ENCODE data around the gene KCNH2.

DNA sequence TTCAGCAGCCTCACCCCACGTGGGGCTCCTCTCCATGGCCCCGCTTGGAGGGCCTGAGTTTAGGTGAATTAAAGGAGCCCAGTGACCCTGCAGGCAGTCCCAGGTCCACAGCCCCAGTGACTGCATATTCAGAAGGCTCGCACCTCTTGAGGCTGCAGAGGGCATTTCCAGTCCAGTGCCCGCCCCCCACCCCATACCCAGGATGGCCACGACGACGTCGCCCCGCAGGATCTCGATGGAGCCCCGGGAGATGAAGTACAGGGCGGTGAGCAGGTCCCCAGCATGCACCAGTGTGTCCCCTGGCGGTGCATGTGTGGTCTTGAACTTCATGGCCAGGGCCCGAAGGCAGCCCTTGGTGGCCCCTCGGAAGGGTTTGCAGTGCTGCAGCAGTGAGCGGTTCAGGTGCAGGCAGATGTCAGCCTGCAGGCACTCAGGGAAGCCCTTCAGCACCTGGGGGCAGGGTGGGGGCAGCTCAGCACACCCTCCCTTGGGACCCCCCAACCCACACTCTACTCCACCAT lies 28.1 kb downstream of the KCNH2 start:
- TF ChIP-seq HNRNPK (IDR thresholded peaks at IDR 0.05; ENCODE audit: low read depth, low read length, poor library complexity, severe bottlenecking) (no peak), TCF12 (IDR thresholded peaks at IDR 0.05) (no peak), TCF12 (CRISPR knock-in tag; IDR thresholded peaks at IDR 0.05) (no peak), POLR2A (IDR thresholded peaks at IDR 0.05; ENCODE audit: insufficient read depth in 1 of 2, low read depth in 2 of 2, low read length in 2 of 2) (no peak), FOXJ3 (CRISPR knock-in tag; IDR thresholded peaks at IDR 0.05; ENCODE audit: borderline replicate concordance) (no peak), KDM1A (CRISPR knock-in tag; IDR thresholded peaks at IDR 0.05) (no peak), NFIC (IDR thresholded peaks at IDR 0.05; ENCODE audit: low read length) (no peak), IRF2 (CRISPR knock-in tag; IDR thresholded peaks at IDR 0.05) (no peak), ZNF629 (CRISPR knock-in tag; conservative IDR thresholded peaks at IDR 0.05) (no peak), MEIS2 (CRISPR knock-in tag; IDR thresholded peaks at IDR 0.05) (no peak), ZMYM2 (CRISPR knock-in tag; IDR thresholded peaks at IDR 0.05) (no peak), SKI (IDR thresholded peaks at IDR 0.05; ENCODE audit: partially characterized antibody) (no peak), ZBTB20 (CRISPR knock-in tag; IDR thresholded peaks at IDR 0.05; ENCODE audit: borderline replicate concordance, low read depth) (no peak)
- TF ChIP-seq, protein P1, sequence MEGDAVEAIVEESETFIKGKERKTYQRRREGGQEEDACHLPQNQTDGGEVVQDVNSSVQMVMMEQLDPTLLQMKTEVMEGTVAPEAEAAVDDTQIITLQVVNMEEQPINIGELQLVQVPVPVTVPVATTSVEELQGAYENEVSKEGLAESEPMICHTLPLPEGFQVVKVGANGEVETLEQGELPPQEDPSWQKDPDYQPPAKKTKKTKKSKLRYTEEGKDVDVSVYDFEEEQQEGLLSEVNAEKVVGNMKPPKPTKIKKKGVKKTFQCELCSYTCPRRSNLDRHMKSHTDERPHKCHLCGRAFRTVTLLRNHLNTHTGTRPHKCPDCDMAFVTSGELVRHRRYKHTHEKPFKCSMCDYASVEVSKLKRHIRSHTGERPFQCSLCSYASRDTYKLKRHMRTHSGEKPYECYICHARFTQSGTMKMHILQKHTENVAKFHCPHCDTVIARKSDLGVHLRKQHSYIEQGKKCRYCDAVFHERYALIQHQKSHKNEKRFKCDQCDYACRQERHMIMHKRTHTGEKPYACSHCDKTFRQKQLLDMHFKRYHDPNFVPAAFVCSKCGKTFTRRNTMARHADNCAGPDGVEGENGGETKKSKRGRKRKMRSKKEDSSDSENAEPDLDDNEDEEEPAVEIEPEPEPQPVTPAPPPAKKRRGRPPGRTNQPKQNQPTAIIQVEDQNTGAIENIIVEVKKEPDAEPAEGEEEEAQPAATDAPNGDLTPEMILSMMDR (CRISPR knock-in tag; IDR thresholded peaks at IDR 0.05) = peak; percentile 24; the same call in 1 of the 2 replicates

Measured in HepG2 (cell line).